ENCODE data around the gene CC2D1A.
"Not testable (repeated sequence)": the region's sequence is repeated elsewhere in the genome, so short reads cannot be mapped to it uniquely, and the experiment has no call there.

The CC2D1A gene

DNA sequence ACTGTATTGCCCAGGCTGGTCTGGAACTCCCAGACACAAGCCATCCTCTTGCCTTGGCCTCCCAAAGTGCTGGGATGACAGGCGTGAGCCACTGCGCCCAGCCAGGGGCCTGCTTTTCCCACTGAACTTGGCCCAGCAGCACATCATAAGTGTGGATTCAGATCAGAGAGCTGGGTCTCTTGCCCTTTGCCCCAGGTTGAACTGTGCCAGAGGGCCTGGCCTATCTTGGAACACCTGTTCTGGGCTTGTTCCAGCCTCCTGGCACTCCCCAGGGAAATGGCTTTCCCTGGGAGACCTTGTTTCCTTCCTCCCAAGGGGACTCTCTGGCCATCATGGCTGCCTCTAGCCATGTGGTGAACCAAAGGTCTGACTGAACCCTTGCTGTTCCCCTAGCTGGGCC lies 3.4 kb downstream of the CC2D1A start:
- H3K27ac Mint-ChIP-seq, result no peak overlapping the region
- peaks cover 15% of the 10 kb centered on the region for H3K4me1 Mint-ChIP-seq (ENCODE audit: low read depth)
- no peaks in the 10 kb centered on the region for H3K36me3 Mint-ChIP-seq
- H3K27me3 Mint-ChIP-seq, result no peaks in the 10 kb centered on the region
- H3K9me3 Mint-ChIP-seq (ENCODE audit: low read depth), result no peaks in the 10 kb centered on the region
- H3K4me3 Mint-ChIP-seq, result no peak overlapping the region

GRCh38 chr19:13913352-13913751 lies 7.4 kb downstream of the CC2D1A start:
- H3K36me3 Mint-ChIP-seq, result no peaks in the 10 kb centered on the region

DNA sequence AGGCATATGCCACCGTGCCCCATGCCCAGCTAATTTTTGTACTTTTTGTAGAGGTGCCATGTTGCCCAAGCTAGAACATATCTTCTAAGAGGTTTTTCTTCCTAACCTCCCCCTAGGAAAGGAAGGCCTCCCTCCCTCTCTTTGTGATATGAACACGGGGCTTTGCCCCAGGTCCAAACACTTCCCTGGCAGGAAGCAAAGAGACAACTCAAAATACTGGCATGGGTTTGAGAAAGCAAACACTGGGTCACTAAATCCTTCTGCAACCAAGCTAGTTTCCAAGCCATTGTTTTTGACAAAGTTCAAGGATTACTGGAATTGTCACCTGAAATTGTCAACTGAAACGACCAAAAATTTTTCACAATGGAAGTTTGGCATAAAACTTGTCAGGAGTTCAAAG lies 8.8 kb downstream of the CC2D1A start:
- H3K27me3 Mint-ChIP-seq, result no peaks in the 10 kb centered on the region
- no peaks in the 10 kb centered on the region for H3K4me1 Mint-ChIP-seq (ENCODE audit: low read depth)
- no peak overlapping the region for H3K4me3 Mint-ChIP-seq
- no peaks in the 10 kb centered on the region for H3K9me3 Mint-ChIP-seq (ENCODE audit: low read depth)
- no peak overlapping the region for H3K27ac Mint-ChIP-seq
- no peaks in the 10 kb centered on the region for H3K36me3 Mint-ChIP-seq

More at GRCh38 chr19:13913352-13913751, 7.4 kb downstream of the CC2D1A start:
- Mint-ChIP-seq H3K9me3 (ENCODE audit: low read depth) (no peaks in the 10 kb centered on the region), H3K27me3 (no peaks in the 10 kb centered on the region), H3K4me1 (ENCODE audit: low read depth) (no peaks in the 10 kb centered on the region), H3K4me3 (no peak overlapping the region), H3K27ac (no peak overlapping the region)

GRCh38 chr19:13917888-13918406 lies 11.9 kb downstream of the CC2D1A start:
- Mint-ChIP-seq H3K9me3 (ENCODE audit: low read depth) (no peaks in the 10 kb centered on the region), H3K4me3 (no peak overlapping the region), H3K27ac (no peak overlapping the region), H3K27me3 (no peaks in the 10 kb centered on the region), H3K36me3 (peaks cover 9% of the 10 kb centered on the region), H3K4me1 (ENCODE audit: low read depth) (no peaks in the 10 kb centered on the region)

DNA sequence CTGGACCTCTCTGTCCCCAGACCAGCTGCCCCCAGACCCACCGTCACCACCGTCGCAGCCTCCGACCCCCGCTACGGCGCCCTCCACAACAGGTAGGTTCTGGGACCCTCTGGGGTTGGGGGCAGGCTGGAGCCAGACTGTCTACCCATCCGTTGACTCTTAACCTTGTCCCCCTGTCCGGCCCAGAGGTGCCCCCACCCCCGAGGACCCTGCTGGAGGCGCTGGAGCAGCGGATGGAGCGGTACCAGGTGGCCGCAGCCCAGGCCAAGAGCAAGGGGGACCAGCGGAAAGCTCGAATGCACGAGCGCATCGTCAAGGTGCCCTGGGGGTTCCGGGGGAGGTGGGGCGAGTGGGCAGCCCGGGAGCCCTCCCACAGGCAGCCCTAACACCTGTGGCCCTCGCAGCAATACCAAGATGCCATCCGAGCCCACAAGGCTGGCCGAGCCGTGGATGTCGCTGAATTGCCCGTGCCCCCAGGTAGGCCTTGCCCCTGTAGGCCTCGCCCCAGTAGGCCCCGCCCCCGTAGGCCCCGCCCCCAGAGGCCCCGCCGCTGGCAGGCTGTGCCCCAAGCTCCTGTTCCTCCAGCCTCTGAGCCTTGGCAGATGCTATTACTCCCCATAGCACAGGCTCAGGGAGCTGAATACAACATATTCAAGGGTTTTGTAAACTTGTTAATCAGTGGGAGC lies 12.9 kb downstream of the CC2D1A start:
- Mint-ChIP-seq H3K27me3 (no peaks in the 10 kb centered on the region), H3K36me3 (peaks cover 9% of the 10 kb centered on the region), H3K4me1 (ENCODE audit: low read depth) (no peaks in the 10 kb centered on the region), H3K9me3 (ENCODE audit: low read depth) (no peaks in the 10 kb centered on the region), H3K27ac (no peak overlapping the region), H3K4me3 (no peak overlapping the region)

DNA sequence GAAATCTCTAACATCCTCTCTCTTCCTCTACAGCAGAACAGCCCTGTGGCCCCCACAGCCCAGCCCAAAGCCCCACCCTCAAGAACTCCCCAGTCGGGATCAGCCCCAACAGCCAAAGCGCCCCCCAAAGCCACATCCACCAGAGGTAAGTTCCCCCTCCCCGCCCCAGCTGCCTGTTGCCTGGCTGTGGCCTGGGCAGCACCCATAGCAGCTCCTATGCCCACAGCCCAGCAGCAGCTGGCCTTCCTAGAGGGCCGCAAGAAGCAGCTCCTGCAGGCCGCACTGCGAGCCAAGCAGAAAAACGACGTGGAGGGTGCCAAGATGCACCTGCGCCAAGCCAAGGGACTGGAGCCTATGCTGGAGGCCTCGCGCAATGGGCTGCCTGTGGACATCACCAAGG lies 14.5 kb downstream of the CC2D1A start:
- no peaks in the 10 kb centered on the region for H3K9me3 Mint-ChIP-seq (ENCODE audit: low read depth)
- H3K4me1 Mint-ChIP-seq (ENCODE audit: low read depth), result no peaks in the 10 kb centered on the region
- peaks cover 13% of the 10 kb centered on the region for H3K36me3 Mint-ChIP-seq
- no peak overlapping the region for H3K27ac Mint-ChIP-seq
- H3K4me3 Mint-ChIP-seq, result no peak overlapping the region
- H3K27me3 Mint-ChIP-seq, result no peaks in the 10 kb centered on the region

- no peaks in the 10 kb centered on the region for H3K9me3 Mint-ChIP-seq (ENCODE audit: low read depth)
- no peak overlapping the region for H3K27ac Mint-ChIP-seq
- no peak overlapping the region for H3K4me3 Mint-ChIP-seq
Measured at GRCh38 chr19:13920940-13921747, 15.1 kb downstream of the CC2D1A start.

DNA sequence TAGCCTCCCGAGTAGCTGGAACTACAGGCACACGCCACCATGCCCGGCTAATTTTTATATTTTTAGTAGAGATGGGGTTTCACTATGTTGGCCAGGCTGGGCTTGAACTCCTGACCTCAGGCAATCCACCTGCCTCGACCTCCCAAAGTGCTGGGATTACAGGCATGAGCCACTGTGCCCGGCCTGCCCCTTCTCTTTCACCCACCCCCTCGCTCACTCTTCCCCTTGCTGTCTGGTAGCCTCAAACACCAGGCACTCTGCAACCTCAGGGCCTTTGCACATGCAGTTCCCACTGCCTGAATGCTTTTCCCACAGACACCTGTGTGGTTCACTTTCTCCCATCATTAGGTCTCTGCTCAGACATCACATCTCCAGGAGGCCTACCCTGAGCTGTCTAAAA lies 16.1 kb downstream of the CC2D1A start:
- H3K27ac Mint-ChIP-seq; H3K4me3 Mint-ChIP-seq; H3K27me3 Mint-ChIP-seq; H3K9me3 Mint-ChIP-seq (ENCODE audit: low read depth); H3K4me1 Mint-ChIP-seq (ENCODE audit: low read depth): not testable (repeated sequence)
- peaks cover 13% of the 10 kb centered on the region for H3K36me3 Mint-ChIP-seq

More at GRCh38 chr19:13920940-13921747, 15.1 kb downstream of the CC2D1A start:
- Mint-ChIP-seq H3K27me3 (no peaks in the 10 kb centered on the region), H3K36me3 (peaks cover 13% of the 10 kb centered on the region), H3K4me1 (ENCODE audit: low read depth) (no peaks in the 10 kb centered on the region)

DNA sequence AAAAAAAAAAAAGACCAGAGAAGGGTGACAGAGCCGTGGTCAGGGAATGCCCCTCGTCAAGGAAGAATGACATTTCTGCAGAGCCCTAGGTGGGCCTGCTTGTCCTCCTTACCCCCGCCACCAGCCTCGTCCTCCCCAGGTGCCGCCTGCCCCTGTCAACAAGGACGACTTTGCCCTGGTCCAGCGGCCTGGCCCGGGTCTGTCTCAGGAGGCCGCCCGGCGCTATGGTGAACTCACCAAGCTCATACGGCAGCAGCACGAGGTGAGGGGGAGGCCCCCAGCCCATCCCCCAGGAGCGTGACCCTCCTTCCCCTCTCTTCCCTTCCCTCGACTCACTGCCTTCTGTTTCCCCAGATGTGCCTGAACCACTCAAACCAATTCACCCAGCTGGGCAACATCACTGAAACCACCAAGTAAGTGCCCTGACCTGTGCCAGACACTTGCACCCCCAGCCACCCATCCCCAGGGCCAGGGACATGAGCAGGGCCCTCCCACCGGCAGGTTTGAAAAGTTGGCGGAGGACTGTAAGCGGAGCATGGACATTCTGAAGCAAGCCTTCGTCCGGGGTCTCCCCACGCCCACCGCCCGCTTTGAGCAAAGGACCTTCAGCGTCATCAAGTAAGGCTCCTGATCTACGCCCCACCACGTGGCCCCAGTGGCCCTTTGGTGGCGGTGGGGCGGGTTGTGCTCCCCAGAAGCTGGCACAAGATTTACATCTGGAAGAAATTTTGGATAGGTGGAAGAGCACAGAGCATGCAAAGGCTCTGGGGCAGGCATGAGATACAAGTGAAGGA lies 17.4 kb downstream of the CC2D1A start:
- no peaks in the 10 kb centered on the region for H3K27me3 Mint-ChIP-seq
- H3K9me3 Mint-ChIP-seq (ENCODE audit: low read depth), result no peaks in the 10 kb centered on the region
- H3K36me3 Mint-ChIP-seq, result peaks cover 15% of the 10 kb centered on the region
- no peak overlapping the region for H3K4me3 Mint-ChIP-seq
- no peak overlapping the region for H3K27ac Mint-ChIP-seq
- H3K4me1 Mint-ChIP-seq (ENCODE audit: low read depth), result peaks cover 1% of the 10 kb centered on the region

GRCh38 chr19:13926010-13926409 lies 20.0 kb downstream of the CC2D1A start:
- H3K9me3 Mint-ChIP-seq (ENCODE audit: low read depth), result no peaks in the 10 kb centered on the region
- H3K27ac Mint-ChIP-seq, result no peak overlapping the region
- peaks cover 1% of the 10 kb centered on the region for H3K4me1 Mint-ChIP-seq (ENCODE audit: low read depth)
- H3K4me3 Mint-ChIP-seq, result no peak overlapping the region
- H3K36me3 Mint-ChIP-seq, result peaks cover 14% of the 10 kb centered on the region
- H3K27me3 Mint-ChIP-seq, result no peaks in the 10 kb centered on the region

GRCh38 chr19:13926715-13927114 lies 20.7 kb downstream of the CC2D1A start:
- Mint-ChIP-seq H3K9me3 (ENCODE audit: low read depth) (no peaks in the 10 kb centered on the region), H3K27me3 (no peaks in the 10 kb centered on the region), H3K36me3 (peaks cover 7% of the 10 kb centered on the region), H3K27ac (no peak overlapping the region), H3K4me1 (ENCODE audit: low read depth) (peaks cover 1% of the 10 kb centered on the region), H3K4me3 (no peak overlapping the region)

DNA sequence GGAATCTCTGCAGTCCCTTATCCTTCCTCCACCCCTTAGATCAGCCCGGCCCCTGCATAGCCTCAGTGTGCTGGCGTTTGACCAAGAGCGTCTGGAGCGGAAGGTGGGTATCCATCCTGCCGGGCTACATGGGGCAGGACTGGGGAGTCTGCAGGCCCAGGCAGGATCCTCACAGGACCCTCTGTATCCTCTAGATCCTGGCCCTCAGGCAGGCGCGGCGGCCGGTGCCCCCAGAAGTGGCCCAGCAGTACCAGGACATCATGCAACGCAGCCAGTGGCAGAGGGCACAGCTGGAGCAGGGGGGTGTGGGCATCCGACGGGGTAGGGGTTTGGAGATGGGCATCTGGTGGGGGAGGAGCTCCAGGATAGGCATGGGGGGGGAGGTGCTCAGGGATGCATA lies 23.3 kb downstream of the CC2D1A start:
- Mint-ChIP-seq H3K36me3 (peaks cover 6% of the 10 kb centered on the region), H3K27ac (no peak overlapping the region), H3K4me1 (ENCODE audit: low read depth) (peaks cover 5% of the 10 kb centered on the region), H3K4me3 (no peak overlapping the region), H3K9me3 (ENCODE audit: low read depth) (no peaks in the 10 kb centered on the region), H3K27me3 (no peaks in the 10 kb centered on the region)

DNA sequence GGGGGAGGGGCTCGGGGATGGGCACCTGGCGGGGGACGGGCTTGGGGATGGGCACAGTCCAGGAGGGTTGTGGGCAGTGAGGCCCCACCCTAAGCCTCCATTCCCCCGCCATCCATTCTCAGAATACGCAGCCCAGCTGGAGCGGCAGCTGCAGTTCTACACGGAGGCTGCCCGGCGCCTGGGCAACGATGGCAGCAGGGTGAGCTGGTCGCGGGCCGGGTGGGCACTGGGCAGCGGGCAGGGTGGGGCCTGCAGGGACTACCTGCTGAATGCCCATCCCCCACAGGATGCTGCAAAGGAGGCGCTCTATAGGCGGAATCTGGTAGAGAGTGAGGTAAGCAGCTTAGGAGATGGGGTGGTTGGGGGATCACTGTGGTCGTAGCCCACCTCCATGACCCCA lies 24.0 kb downstream of the CC2D1A start:
- H3K27ac Mint-ChIP-seq, result no peak overlapping the region
- H3K9me3 Mint-ChIP-seq (ENCODE audit: low read depth), result no peaks in the 10 kb centered on the region
- H3K27me3 Mint-ChIP-seq, result no peaks in the 10 kb centered on the region
- H3K36me3 Mint-ChIP-seq, result peaks cover 3% of the 10 kb centered on the region
- H3K4me3 Mint-ChIP-seq, result no peak overlapping the region
- H3K4me1 Mint-ChIP-seq (ENCODE audit: low read depth), result peaks cover 7% of the 10 kb centered on the region

DNA sequence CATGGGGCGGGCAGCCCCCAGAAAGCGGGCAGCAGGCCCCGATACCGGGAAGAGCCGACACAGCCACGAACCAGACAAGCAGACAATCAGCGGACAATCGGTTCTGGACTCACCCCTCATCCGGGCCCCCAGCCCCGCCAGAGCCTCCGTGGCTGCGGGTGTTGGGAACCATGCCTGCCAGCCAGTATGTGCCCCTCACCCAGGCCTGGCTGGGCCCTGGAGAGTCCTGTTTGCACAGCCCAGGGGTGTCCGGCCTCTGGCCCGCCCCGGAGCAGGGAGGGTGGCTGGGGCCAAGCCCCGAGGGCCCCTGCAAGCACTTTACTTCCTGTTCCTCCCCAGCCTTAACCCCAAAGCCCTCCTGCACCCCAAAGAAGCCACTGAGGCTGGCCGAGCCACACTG lies 24.4 kb downstream of the CC2D1A start:
- Mint-ChIP-seq H3K4me3 (no peak overlapping the region), H3K4me1 (ENCODE audit: low read depth) (peaks cover 7% of the 10 kb centered on the region), H3K27ac (no peak overlapping the region), H3K27me3 (no peaks in the 10 kb centered on the region), H3K9me3 (ENCODE audit: low read depth) (no peaks in the 10 kb centered on the region), H3K36me3 (peaks cover 2% of the 10 kb centered on the region)
